Prostate gland (tissue), 2 donors: ENCODE data around the gene NCAM2. TPM values are rescaled to one million over a fixed set of nuclear protein-coding genes. Genes with fewer than 3 reads are reported as not detected.

ENCODE experiments used
- DNase-seq: peaks from one replicate; pipeline ENCODE4 v3.0.0-alpha.2; 2019; ENCODE audit warnings: low spot score
- H3K27ac ChIP-seq, 2 donors: fragments of 200-600 bp; sonication (generic); 2 replicates each; pipeline ENCODE4 v1.5.1; 2017 to 2019
- H3K27me3 ChIP-seq: fragments of 200-600 bp; sonication (generic); replicated peaks from 2 replicates; pipeline ENCODE4 v1.5.1; 2019; ENCODE audit not compliant: insufficient read depth
- H3K36me3 ChIP-seq, 2 donors: fragments of 200-600 bp; sonication (generic); 1 replicate in 1 of 2; 2 replicates in 1 of 2; pipeline versions ENCODE4 v1.5.1 to v1.8.1; 2017 to 2019
- H3K4me1 ChIP-seq: fragments of 200-600 bp; sonication (generic); replicated peaks from 2 replicates; pipeline ENCODE4 v1.5.1; 2019
- H3K4me3 ChIP-seq, 2 donors: fragments of 200-600 bp; sonication (generic); 2 replicates each; pipeline ENCODE4 v1.5.1; 2017 to 2019
- H3K9me3 ChIP-seq: fragments of 200-600 bp; sonication (generic); 2 replicates; pipeline ENCODE4 v1.5.1; 2017
- POLR2A ChIP-seq: fragments of 450-650 bp; IDR thresholded peaks from one replicate; pipeline ENCODE4 v1.6.1; 2016; ENCODE audit warnings: antibody characterized with exemption, mild to moderate bottlenecking
- POLR2AphosphoS5 ChIP-seq: sonication (generic); formaldehyde crosslinking; IDR thresholded peaks from one replicate; pipeline ENCODE4 v1.6.1; 2017; ENCODE audit warnings: antibody characterized with exemption
- WGBS: methylation state at CpG from one replicate; pipeline ENCODE4 v1.1.5; 2018; 5-methylcytosine and 5-hydroxymethylcytosine counted together
- intact Hi-C: fragments of 100-400 bp; cut with DNase I; formaldehyde crosslinking; loops from one replicate; pipeline ENCODE4 v1.14.2; 2022
- total RNA-seq, 2 donors: library from RNA; depleted of rRNA; stranded (reverse); fragments of >200 nt; gene quantifications; one replicate each; pipeline ENCODE4 v1.1.0, GENCODE V29; 2016
- TF ChIP-seq, protein P1 (sequence below), 4 experiments: fragments of 200-600 bp in 2 of 4; fragments of 450-650 bp in 2 of 4; sonication (generic) in 2 of 4; IDR thresholded peaks; 1 replicate in 3 of 4; 2 replicates in 1 of 4; pipeline ENCODE4 v1.5.1; 2016 to 2019; ENCODE audit warnings: antibody characterized with exemption in 4 of 4, mild to moderate bottlenecking in 2 of 4, moderate library complexity in 2 of 4

The NCAM2 gene
- total RNA-seq, 2 donors from 2014 or later, result 1.1 to 21.9 TPM

GRCh38 chr21:21163904-21164303 lies 165.7 kb downstream of the NCAM2 start:
- Histone ChIP-seq H3K9me3 (no peaks in the 10 kb centered on the region), H3K4me3 (no peak overlapping the region), H3K27ac (no peak overlapping the region), H3K27me3 (no peaks in the 10 kb centered on the region), H3K4me1 (no peaks in the 10 kb centered on the region), H3K36me3 (no peaks in the 10 kb centered on the region)
- no peak for TF ChIP-seq POLR2AphosphoS5
- TF ChIP-seq, protein P1, sequence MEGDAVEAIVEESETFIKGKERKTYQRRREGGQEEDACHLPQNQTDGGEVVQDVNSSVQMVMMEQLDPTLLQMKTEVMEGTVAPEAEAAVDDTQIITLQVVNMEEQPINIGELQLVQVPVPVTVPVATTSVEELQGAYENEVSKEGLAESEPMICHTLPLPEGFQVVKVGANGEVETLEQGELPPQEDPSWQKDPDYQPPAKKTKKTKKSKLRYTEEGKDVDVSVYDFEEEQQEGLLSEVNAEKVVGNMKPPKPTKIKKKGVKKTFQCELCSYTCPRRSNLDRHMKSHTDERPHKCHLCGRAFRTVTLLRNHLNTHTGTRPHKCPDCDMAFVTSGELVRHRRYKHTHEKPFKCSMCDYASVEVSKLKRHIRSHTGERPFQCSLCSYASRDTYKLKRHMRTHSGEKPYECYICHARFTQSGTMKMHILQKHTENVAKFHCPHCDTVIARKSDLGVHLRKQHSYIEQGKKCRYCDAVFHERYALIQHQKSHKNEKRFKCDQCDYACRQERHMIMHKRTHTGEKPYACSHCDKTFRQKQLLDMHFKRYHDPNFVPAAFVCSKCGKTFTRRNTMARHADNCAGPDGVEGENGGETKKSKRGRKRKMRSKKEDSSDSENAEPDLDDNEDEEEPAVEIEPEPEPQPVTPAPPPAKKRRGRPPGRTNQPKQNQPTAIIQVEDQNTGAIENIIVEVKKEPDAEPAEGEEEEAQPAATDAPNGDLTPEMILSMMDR (IDR thresholded peaks at IDR 0.05), result peak in 3 of 4 experiments; percentile 35 to 49 (median 47)
- DNase-seq, result peak; percentile 38
- intact Hi-C loops, result loop anchor here (10.0 kb wide), 1 partner anchor 1631 kb away; no protein-coding TSS in a partner anchor
- WGBS, result 8% methylated on average over 1 of the region's 1 CpG

DNA sequence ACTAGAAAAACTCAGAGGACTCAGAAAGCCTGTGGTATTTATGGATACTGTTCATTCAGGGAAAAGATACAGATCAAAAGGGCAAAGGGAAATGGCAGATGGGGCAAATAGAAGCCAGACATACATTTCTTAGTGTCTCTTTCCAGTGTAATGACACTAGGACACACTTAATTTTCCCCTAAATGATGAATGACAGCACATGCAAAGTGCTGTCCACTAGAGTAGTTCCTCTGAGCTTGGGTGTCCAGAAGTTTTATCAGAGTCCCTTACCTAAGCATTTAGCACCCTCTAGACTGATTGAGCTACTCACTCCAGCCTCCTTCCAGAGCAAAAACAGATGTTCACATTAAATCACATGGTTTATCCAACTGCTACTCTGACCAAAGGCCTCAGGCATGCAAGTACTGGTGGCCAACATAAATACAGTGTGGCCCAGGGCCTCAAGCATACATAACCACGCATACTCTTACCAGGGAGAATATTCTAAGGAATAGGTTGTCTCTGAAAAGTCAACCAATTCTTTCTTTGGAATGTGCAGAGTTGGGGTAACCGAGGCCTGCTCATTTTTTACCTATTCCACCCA lies 166.9 kb downstream of the NCAM2 start:
- no peak overlapping the region for H3K4me3 ChIP-seq
- no peaks in the 10 kb centered on the region for H3K4me1 ChIP-seq
- H3K36me3 ChIP-seq, result no peaks in the 10 kb centered on the region
- WGBS, result 88% methylated on average over 2 of the region's 2 CpGs
- no peak overlapping the region for H3K27ac ChIP-seq
- H3K9me3 ChIP-seq, result no peaks in the 10 kb centered on the region
- no peak for TF ChIP-seq POLR2A
- TF ChIP-seq, protein P1 (IDR thresholded peaks at IDR 0.05), result no peak
- no peak for TF ChIP-seq POLR2AphosphoS5
- DNase-seq, result no peak
- H3K27me3 ChIP-seq, result no peaks in the 10 kb centered on the region
- intact Hi-C loops, result loop anchor here (10.0 kb wide), 1 partner anchor 1630 kb away; no protein-coding TSS in a partner anchor

DNA sequence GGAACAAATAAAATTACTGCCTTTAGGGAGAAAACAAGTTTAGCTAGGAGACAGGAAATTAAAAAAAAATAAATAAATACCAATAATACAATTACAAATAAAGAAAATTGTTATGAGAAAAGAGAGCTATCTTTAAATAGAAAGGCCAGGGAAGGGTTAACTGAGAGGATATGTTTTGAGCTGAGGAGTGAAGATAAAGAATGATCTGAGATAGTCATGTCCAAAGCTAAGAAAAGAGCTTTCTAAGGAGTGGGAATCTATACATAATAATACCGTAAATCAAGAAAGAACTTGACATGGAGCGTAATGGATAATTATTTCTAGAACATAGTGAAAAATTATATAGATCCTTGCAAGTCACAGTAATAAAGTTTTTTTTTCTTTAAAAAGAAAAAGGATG lies 176.5 kb downstream of the NCAM2 start:
- H3K4me3 ChIP-seq, result no peak overlapping the region
- H3K27ac ChIP-seq, result no peak overlapping the region
- intact Hi-C loops, result no loop called here
- no peak for DNase-seq
- TF ChIP-seq POLR2AphosphoS5, result no peak
- TF ChIP-seq, protein P1 (IDR thresholded peaks at IDR 0.05), result no peak
- no peak for TF ChIP-seq POLR2A
- no peaks in the 10 kb centered on the region for H3K9me3 ChIP-seq
- H3K4me1 ChIP-seq, result no peaks in the 10 kb centered on the region
- no peaks in the 10 kb centered on the region for H3K27me3 ChIP-seq
- H3K36me3 ChIP-seq, result no peaks in the 10 kb centered on the region
- 88% methylated on average over 2 of the region's 2 CpGs for WGBS

- Histone ChIP-seq H3K9me3 (no peaks in the 10 kb centered on the region), H3K4me1 (no peaks in the 10 kb centered on the region), H3K27ac (no peak overlapping the region), H3K4me3 (no peak overlapping the region), H3K36me3 (no peaks in the 10 kb centered on the region), H3K27me3 (no peaks in the 10 kb centered on the region)
- intact Hi-C loops, result no loop called here
- DNase-seq, result no peak
- 19% methylated on average over 1 of the region's 1 CpG for WGBS
- TF ChIP-seq POLR2AphosphoS5 (no peak), POLR2A (no peak)
- TF ChIP-seq, protein P1 (IDR thresholded peaks at IDR 0.05), result no peak
Observed at GRCh38 chr21:21175798-21176334, 177.7 kb downstream of the NCAM2 start.
